ENCODE data around the gene PIGS.

PIGS gene

DNA sequence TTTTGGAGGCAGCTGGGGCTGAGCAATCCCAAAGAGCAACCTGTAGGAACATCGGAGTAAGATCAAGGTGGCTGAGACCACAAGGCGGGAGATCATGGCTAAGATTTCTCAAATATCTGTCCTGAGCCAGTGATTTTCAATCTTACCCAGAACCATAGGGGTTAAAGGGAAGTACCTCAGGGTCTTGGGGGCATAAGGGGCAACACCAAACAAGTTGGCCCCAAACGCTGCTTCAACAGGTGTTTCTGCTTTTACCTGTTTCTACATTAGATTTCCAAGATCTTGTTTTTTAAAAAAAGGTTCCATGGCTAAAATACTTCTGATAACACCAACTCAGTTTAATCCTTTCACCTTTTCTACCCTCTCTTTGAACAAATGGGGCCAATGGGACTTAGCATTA is 16.3 kb downstream of the PIGS start:
- TF ChIP-seq, protein P1, sequence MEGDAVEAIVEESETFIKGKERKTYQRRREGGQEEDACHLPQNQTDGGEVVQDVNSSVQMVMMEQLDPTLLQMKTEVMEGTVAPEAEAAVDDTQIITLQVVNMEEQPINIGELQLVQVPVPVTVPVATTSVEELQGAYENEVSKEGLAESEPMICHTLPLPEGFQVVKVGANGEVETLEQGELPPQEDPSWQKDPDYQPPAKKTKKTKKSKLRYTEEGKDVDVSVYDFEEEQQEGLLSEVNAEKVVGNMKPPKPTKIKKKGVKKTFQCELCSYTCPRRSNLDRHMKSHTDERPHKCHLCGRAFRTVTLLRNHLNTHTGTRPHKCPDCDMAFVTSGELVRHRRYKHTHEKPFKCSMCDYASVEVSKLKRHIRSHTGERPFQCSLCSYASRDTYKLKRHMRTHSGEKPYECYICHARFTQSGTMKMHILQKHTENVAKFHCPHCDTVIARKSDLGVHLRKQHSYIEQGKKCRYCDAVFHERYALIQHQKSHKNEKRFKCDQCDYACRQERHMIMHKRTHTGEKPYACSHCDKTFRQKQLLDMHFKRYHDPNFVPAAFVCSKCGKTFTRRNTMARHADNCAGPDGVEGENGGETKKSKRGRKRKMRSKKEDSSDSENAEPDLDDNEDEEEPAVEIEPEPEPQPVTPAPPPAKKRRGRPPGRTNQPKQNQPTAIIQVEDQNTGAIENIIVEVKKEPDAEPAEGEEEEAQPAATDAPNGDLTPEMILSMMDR (conservative IDR thresholded peaks at IDR 0.05; ENCODE audit: low read depth, low read length), result no peak
- no peak for DNase-seq (ENCODE audit: low read depth)
- no peak overlapping the region for H3K4me3 ChIP-seq (ENCODE audit: low read depth, low read length)

DNA sequence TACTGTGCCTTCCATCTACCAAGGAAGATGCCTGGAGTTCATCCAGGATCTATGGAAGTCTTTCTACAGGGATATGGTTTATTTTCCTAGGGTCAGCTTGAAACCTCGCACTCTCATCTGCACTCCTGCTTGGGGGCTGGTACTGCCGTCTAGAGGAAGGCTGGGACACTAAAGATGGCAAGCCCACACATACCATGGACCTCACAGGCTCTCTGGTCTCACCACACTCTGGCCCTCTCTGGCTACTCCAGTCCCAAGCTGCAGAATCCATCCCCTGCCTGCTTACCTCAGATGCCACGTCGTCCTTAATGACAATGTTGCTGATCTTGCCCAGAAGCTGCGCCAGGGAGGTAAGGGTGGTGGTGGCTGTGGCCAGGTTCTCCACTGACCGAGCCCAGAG is 16.8 kb downstream of the PIGS start:
- no peak overlapping the region for H3K4me3 ChIP-seq (ENCODE audit: low read depth, low read length)
- no peak for DNase-seq (ENCODE audit: low read depth)
- TF ChIP-seq, protein P1 (conservative IDR thresholded peaks at IDR 0.05; ENCODE audit: low read depth, low read length), result no peak

DNA sequence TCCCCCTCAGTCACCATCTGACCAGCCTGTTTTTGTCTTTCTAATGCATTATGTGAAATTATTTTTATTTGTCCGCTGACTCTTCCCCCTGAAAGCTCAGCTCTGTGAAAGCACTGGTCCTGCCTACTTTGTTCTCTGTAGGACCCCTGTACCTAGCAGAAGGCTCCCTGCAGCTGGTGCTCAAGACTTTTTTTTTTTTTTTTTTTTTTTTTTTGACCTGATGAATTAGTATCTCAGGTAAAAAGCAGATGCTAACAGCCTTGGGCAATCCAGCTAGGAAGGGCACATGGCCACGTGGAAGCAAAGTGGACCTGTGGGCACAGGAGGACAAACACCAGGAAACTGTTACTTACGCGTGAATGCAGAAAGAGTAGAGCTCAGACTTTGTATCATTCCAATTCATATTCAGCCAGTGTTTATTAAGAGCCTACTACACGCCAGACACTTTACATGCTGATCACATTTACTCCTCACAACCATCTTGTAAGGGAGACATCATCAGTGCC is 18.3 kb downstream of the PIGS start:
- TF ChIP-seq, protein P1 (conservative IDR thresholded peaks at IDR 0.05; ENCODE audit: low read depth, low read length), result no peak
- no peak for DNase-seq (ENCODE audit: low read depth)
- peak overlapping the region; percentile 80 for H3K4me3 ChIP-seq (ENCODE audit: low read depth, low read length)

DNA sequence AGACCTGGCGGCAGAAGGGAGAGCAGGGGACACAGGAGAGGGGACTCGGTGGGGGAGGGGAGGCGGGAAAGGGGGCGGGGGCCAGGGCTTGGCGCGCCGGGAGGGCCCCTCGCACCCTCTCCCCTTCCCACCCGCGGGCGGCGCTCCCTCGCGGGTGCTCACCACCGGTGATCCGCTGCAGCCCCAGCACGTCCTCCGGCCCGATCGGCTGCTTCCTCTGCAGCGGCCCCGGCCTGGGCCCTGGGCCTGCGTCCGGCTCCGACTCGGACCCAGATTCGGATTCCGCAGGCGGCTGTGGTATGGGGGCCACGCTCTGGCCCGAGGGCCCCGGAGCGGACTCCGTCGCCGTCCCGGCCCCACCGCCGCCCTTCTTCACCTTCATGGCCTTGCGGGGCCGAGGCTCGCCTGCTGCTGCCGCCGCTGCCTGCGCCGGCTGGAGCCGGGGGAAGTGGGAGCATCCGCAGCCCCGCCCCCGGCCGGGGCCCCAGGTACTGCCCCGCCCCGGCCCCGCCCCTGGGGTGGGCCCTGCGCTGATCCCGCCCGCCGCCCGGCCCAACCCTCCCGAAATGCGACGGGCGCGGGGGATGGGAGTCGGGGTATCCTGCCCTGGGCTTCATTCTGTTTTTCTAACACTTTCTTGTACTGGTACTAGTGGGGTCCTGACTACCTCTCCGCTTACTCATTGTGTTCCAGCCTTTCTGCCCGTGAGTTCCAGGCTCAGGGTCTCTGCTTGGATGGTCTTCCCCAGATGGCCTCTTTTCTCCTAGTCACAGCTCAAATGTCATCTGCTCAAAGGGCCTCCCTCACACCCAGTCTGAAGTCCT is 18.9 kb downstream of the PIGS start, which contains the start of gene UNC119:
UNC119 (minus strand) TSS at position 449 of the 824 bp plus-strand sequence; CDS start at position 382, 67 bp downstream.
- peak; percentile 68 for DNase-seq (ENCODE audit: low read depth)
- peak within 1 kb of the TSS; percentile 80 for H3K4me3 ChIP-seq (ENCODE audit: low read depth, low read length)
- TF ChIP-seq, protein P1 (conservative IDR thresholded peaks at IDR 0.05; ENCODE audit: low read depth, low read length), result no peak

DNA sequence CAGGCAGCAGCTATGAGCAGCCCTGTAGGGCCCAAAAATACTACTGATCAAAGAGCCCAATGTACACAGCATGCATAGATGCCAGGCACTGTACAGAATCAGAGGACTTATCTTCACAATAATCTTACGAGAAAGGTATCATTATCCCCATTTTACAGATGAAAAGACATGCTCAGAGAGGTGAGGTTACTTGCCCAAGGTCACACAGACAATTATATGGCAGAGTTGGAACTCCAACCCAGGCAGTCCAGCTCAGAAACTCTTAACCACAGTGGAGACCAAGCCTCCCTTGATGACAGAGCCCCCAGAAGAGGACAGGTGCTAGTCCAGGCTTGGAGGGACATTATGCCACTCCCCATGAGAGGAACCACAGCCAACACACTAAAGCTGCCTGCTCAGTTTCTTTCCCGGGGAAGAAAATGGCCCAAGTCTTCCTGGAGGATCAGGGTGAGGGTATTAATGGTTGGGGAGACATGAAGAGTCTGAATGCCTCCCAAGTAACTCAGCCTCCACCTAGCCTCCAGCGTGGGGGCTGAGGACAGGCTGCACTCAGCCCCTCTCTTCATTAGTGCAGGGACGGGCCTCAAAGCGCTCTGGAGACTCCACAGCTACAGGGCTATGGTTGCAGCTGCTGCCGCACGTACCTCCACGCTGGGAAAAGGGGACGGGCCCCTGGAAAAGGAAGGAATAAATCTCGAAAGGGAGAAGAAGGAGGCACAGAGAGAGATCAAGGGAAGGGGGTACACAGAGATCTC is 19.7 kb downstream of the PIGS start:
- DNase-seq (ENCODE audit: low read depth), result peak; percentile 25
- TF ChIP-seq, protein P1 (conservative IDR thresholded peaks at IDR 0.05; ENCODE audit: low read depth, low read length), result no peak
- peak overlapping the region; percentile 80 for H3K4me3 ChIP-seq (ENCODE audit: low read depth, low read length)

DNA sequence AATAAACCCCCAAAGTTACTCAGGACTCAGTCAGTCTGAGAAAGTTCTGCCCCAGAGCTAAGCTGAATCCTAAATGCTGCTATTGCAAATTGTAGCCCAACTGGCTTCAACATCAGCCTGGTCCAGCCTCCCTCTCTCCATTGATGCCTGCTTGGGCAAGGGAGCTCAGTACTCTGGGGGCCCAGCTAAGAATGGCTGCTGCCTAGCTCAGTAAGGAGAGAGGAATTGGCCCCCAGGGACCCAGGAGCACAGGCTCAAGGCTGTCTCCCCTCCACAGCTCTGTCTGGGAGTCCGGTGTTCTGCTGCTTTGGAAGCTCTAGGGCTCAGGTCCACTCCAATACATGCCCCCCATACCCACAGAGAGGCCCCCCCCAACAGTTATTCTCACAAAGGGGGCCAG is 20.5 kb downstream of the PIGS start:
- no peak for DNase-seq (ENCODE audit: low read depth)
- no peak overlapping the region for H3K4me3 ChIP-seq (ENCODE audit: low read depth, low read length)
- TF ChIP-seq, protein P1 (conservative IDR thresholded peaks at IDR 0.05; ENCODE audit: low read depth, low read length), result no peak
